EL (cell line): ENCODE results near the gene TMEM120A.
"Not testable (repeated sequence)": the region's sequence is repeated elsewhere in the genome, so short reads cannot be mapped to it uniquely, and the experiment has no call there.

Source experiments
- DNase-seq: peaks from one replicate; pipeline ENCODE4 v3.0.0-alpha.2; 2016

Gene TMEM120A

GRCh38 chr7:75994388-75995051, at the start of gene TMEM120A:
TSS of gene TMEM120A (minus strand) at chr7:75994595. CDS start at chr7:75994570, 25 bp downstream.
- peak; percentile 92 for DNase-seq

GRCh38 chr7:76040126-76040525, 45.7 kb upstream of the TMEM120A start:
- no peak for DNase-seq

- peak; percentile 87 for DNase-seq
Observed at GRCh38 chr7:76037310-76037709, 42.9 kb upstream of the TMEM120A start.

- DNase-seq = no peak
Observed at GRCh38 chr7:76031964-76032363, 37.6 kb upstream of the TMEM120A start.

GRCh38 chr7:76029682-76030081, 35.3 kb upstream of the TMEM120A start:
- not testable (repeated sequence) for DNase-seq

- DNase-seq = no peak
Observed at GRCh38 chr7:76023002-76023401, 28.6 kb upstream of the TMEM120A start.

GRCh38 chr7:76022026-76022780, 27.8 kb upstream of the TMEM120A start:
- DNase-seq = no peak

- DNase-seq = peak; percentile 61
Observed at GRCh38 chr7:76020031-76020714, 25.8 kb upstream of the TMEM120A start.

GRCh38 chr7:76018520-76018919, 24.1 kb upstream of the TMEM120A start:
- not testable (repeated sequence) for DNase-seq

GRCh38 chr7:76016191-76016947, 22.0 kb upstream of the TMEM120A start:
- DNase-seq = no peak

GRCh38 chr7:76011442-76011861, 17.1 kb upstream of the TMEM120A start:
- peak; percentile 24 for DNase-seq

- no peak for DNase-seq
Observed at GRCh38 chr7:76009672-76010600, 15.5 kb upstream of the TMEM120A start.

GRCh38 chr7:76008156-76008687, 13.8 kb upstream of the TMEM120A start:
- DNase-seq = no peak

GRCh38 chr7:76005004-76005403, 10.6 kb upstream of the TMEM120A start:
- not testable (repeated sequence) for DNase-seq

- DNase-seq = no peak
Observed at GRCh38 chr7:76003351-76003750, 9.0 kb upstream of the TMEM120A start.

GRCh38 chr7:76002822-76003221, 8.4 kb upstream of the TMEM120A start:
- no peak for DNase-seq

- no peak for DNase-seq
Observed at GRCh38 chr7:76002139-76002538, 7.7 kb upstream of the TMEM120A start.

GRCh38 chr7:76000566-76000965, 6.2 kb upstream of the TMEM120A start:
- no peak for DNase-seq

- no peak for DNase-seq
Observed at GRCh38 chr7:75998038-75998437, 3.6 kb upstream of the TMEM120A start.

GRCh38 chr7:75996476-75996875, 2.1 kb upstream of the TMEM120A start:
- no peak for DNase-seq

GRCh38 chr7:75995996-75996395, 1.6 kb upstream of the TMEM120A start:
- DNase-seq = no peak

GRCh38 chr7:75995052-75995471, 667 bp upstream of the TMEM120A start:
- DNase-seq = no peak
